PC-9 (cell line): ENCODE data around the gene TEC. TPM values are rescaled to one million over a fixed set of nuclear protein-coding genes. Genes with fewer than 3 reads are reported as not detected.

Experiments
- BruUV-seq: library from RNA; stranded (reverse); fragments of 400-500 nt; replicated peaks from 2 replicates; lab custom pipeline; 2021; lab: Mats Ljungman, UMichigan
- CTCF ChIA-PET: fragments of 300-600 bp; sonication (Branson Sonifier 250); formaldehyde crosslinking; loops from one replicate; lab custom pipeline; 2022; ENCODE audit warnings: antibody characterized with exemption; lab: Charles Lee
- POLR2A ChIA-PET: fragments of 300-600 bp; sonication (Branson Sonifier 250); formaldehyde crosslinking; loops from one replicate; lab custom pipeline; 2022; ENCODE audit warnings: antibody characterized with exemption; ENCODE audit not compliant: unreplicated experiment; lab: Charles Lee
- DNase-seq, 2 experiments: peaks; one replicate each; pipeline versions ENCODE4 v3.0.0 to v3.0.0-alpha.2; 2015 to 2022; ENCODE audit warnings: mixed read lengths in 1 of 2
- H2AFZ ChIP-seq: fragments of 200-600 bp; sonication (generic); 2 replicates; pipeline ENCODE4 v1.8.1; 2017; ENCODE audit warnings: antibody characterized with exemption
- H3F3A ChIP-seq: fragments of 200-600 bp; sonication (generic); 2 replicates; pipeline ENCODE4 v1.8.1; 2017; ENCODE audit warnings: antibody characterized with exemption, mild to moderate bottlenecking, low read depth; ENCODE audit not compliant: insufficient read depth
- H3K27ac ChIP-seq: fragments of 200-600 bp; sonication (generic); 2 replicates; pipeline ENCODE4 v1.6.1; 2016; ENCODE audit warnings: mixed run types
- H3K27me3 ChIP-seq: fragments of 200-600 bp; sonication (generic); 2 replicates; pipeline ENCODE4 v1.6.1; 2016; ENCODE audit warnings: low read depth, mixed run types; ENCODE audit not compliant: insufficient read depth
- H3K36me3 ChIP-seq: fragments of 200-600 bp; sonication (generic); 2 replicates; pipeline ENCODE4 v1.6.1; 2016; ENCODE audit warnings: low read depth, mixed run types
- H3K4me1 ChIP-seq: fragments of 200-600 bp; sonication (generic); replicated peaks from 2 replicates; pipeline ENCODE4 v1.6.1; 2016; ENCODE audit warnings: mixed run types; ENCODE audit not compliant: insufficient read depth
- H3K4me2 ChIP-seq: fragments of 200-600 bp; sonication (generic); 2 replicates; pipeline ENCODE4 v1.6.1; 2017; ENCODE audit warnings: mixed run types
- H3K4me3 ChIP-seq: fragments of 200-600 bp; sonication (generic); 2 replicates; pipeline ENCODE4 v1.6.1; 2016; ENCODE audit warnings: mixed run types
- H3K79me2 ChIP-seq: fragments of 200-600 bp; sonication (generic); 2 replicates; pipeline ENCODE4 v1.6.1; 2017; ENCODE audit warnings: low read depth, mixed run types
- H3K9me2 ChIP-seq: fragments of 200-600 bp; sonication (generic); 2 replicates; pipeline ENCODE4 v1.8.1; 2017; ENCODE audit warnings: mild to moderate bottlenecking; ENCODE audit not compliant: insufficient read depth
- H3K9me3 ChIP-seq: fragments of 200-600 bp; sonication (generic); 2 replicates; pipeline ENCODE4 v1.8.1; 2016; ENCODE audit warnings: low read depth; ENCODE audit not compliant: insufficient read depth
- H4K20me1 ChIP-seq: fragments of 200-600 bp; sonication (generic); 2 replicates; pipeline ENCODE4 v1.8.1; 2017; ENCODE audit not compliant: insufficient read depth
- EZH2 ChIP-seq: fragments of 200-600 bp; sonication (generic); IDR thresholded peaks from 2 replicates; pipeline ENCODE4 v1.8.0; 2017; ENCODE audit warnings: antibody characterized with exemption, low read depth
- intact Hi-C: fragments of 100-400 bp; cut with micrococcal nuclease; formaldehyde crosslinking; loops from one replicate; pipeline ENCODE4 v1.10.0; 2022; ENCODE audit not compliant: unreplicated experiment
- total RNA-seq: library from RNA; stranded (reverse); gene quantifications from 2 replicates; pipeline ENCODE4 v1.2.3, GENCODE V29; 2021
- TF ChIP-seq, protein P1 (sequence below): fragments of 200-600 bp; sonication (generic); conservative IDR thresholded peaks from 2 replicates; pipeline ENCODE4 v1.6.1; 2017; ENCODE audit warnings: mixed run types, antibody characterized with exemption, mild to moderate bottlenecking, moderate library complexity

Gene TEC
- total RNA-seq, 1 experiment from 2014 or later, result 6.2 TPM

DNA sequence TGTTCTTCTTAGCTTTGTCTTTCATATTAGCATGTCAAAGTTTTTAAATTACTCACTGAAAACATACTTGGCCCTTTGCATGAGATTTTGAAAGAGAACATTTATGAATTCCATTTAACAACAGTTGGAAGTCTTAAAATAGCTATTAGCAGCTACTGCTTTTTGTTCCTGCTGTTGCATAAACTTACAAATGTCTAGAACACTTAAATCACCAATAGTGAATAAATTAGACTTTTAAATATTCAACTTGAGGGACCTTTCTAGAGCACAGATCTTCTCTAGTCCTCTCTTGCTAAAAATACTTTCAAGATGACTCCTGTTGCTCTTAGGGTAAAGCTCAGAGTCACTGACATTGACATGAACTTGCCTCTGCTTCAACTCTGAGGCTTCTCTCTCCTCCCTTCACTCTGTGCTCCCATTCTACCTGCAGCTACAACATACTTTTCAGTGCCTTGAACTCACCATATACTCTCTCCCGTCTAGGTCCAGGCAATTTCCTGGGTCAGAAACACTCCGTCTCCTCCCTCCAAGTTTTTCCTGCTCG is 119.7 kb downstream of the TEC start:
- Histone ChIP-seq H3K36me3 (peaks cover 12% of the 10 kb centered on the region; the same call in 1 of the 2 replicates), H3K9me3 (peaks cover 10% of the 10 kb centered on the region; the same call in 1 of the 2 replicates), H3F3A (no peaks in the 10 kb centered on the region), H3K79me2 (no peaks in the 10 kb centered on the region), H3K27me3 (no peaks in the 10 kb centered on the region), H4K20me1 (no peaks in the 10 kb centered on the region), H3K4me3 (no peak overlapping the region), H3K4me1 (no peaks in the 10 kb centered on the region), H2AFZ (no peak overlapping the region), H3K9me2 (no peaks in the 10 kb centered on the region), H3K4me2 (no peak overlapping the region), H3K27ac (no peak overlapping the region)
- no peak for DNase-seq
- POLR2A ChIA-PET, result interaction anchor here (0.6 to 0.7 kb wide), 2 partner anchors 110 to 195 kb away, joined by 3 to 8 read pairs; no protein-coding TSS in a partner anchor
- intact Hi-C loops, result no loop called here
- no peak for TF ChIP-seq EZH2
- TF ChIP-seq, protein P1, sequence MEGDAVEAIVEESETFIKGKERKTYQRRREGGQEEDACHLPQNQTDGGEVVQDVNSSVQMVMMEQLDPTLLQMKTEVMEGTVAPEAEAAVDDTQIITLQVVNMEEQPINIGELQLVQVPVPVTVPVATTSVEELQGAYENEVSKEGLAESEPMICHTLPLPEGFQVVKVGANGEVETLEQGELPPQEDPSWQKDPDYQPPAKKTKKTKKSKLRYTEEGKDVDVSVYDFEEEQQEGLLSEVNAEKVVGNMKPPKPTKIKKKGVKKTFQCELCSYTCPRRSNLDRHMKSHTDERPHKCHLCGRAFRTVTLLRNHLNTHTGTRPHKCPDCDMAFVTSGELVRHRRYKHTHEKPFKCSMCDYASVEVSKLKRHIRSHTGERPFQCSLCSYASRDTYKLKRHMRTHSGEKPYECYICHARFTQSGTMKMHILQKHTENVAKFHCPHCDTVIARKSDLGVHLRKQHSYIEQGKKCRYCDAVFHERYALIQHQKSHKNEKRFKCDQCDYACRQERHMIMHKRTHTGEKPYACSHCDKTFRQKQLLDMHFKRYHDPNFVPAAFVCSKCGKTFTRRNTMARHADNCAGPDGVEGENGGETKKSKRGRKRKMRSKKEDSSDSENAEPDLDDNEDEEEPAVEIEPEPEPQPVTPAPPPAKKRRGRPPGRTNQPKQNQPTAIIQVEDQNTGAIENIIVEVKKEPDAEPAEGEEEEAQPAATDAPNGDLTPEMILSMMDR, result no peak
- BruUV-seq, result no TSS peak
- CTCF ChIA-PET, result no interaction called here

DNA sequence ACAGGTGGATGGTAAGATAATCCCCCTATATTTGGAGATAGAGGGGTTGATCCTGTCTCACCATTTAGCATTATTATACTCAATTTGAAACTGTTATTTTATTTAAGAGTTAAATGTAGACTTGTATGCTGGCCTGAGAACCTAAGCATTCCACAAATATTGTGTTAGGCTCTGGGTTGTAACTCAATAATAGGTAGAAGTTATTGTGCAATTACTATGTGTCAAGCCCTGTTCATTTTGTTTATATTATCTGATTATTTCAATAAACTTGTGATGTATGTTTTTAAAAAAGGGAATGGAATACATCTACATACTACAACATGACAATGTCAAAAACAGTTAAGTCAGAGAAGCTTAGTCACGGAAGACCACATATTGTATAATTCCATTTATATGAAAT is 122.0 kb downstream of the TEC start:
- no peak overlapping the region for H3K27ac ChIP-seq
- H2AFZ ChIP-seq, result no peak overlapping the region
- 0 out of 2 replicates have a peak, but pooled peaks cover 3% of the 10 kb centered on the region for H3K36me3 ChIP-seq
- no peaks in the 10 kb centered on the region for H3K27me3 ChIP-seq
- intact Hi-C loops, result no loop called here
- H3K9me3 ChIP-seq, result no peaks in the 10 kb centered on the region
- no peaks in the 10 kb centered on the region for H3K4me1 ChIP-seq
- BruUV-seq, result no TSS peak
- ChIA-PET CTCF (no interaction called here), POLR2A (no interaction called here)
- DNase-seq, result no peak
- no peaks in the 10 kb centered on the region for H3K79me2 ChIP-seq
- no peaks in the 10 kb centered on the region for H4K20me1 ChIP-seq
- H3K9me2 ChIP-seq, result no peaks in the 10 kb centered on the region
- TF ChIP-seq, protein P1, result no peak
- TF ChIP-seq EZH2, result no peak
- H3F3A ChIP-seq, result no peaks in the 10 kb centered on the region
- H3K4me2 ChIP-seq, result no peak overlapping the region
- no peak overlapping the region for H3K4me3 ChIP-seq

DNA sequence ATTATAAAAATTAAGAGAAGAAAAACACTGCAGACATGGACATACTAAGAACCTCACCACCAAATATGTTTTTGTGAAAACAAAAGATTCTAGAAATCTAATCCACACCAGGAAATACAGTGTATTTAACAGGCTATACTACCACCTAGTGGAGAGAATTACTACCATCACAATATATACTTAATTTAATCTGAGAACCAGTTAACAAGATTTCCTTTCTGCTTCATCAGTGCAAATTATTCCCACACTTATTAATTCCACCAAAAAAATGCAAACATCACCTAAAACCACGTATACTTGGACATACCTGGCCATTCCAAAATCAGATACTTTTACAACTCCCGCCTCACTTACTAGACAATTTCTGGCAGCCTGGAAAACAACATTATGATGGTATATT is 128.6 kb downstream of the TEC start:
- H2AFZ ChIP-seq, result no peak overlapping the region
- POLR2A ChIA-PET, result no interaction called here
- CTCF ChIA-PET, result no interaction called here
- no peaks in the 10 kb centered on the region for H4K20me1 ChIP-seq
- no TSS peak for BruUV-seq
- intact Hi-C loops, result loop anchor here (1.0 to 5.0 kb wide), 3 partner anchors 13 to 139 kb away; partner anchors contain the start of genes CNGA1 and NIPAL1
- H3K4me1 ChIP-seq, result peaks cover 6% of the 10 kb centered on the region; the same call in 1 of the 2 replicates
- no peaks in the 10 kb centered on the region for H3K79me2 ChIP-seq
- no peaks in the 10 kb centered on the region for H3F3A ChIP-seq
- no peak overlapping the region for H3K4me3 ChIP-seq
- no peak overlapping the region for H3K4me2 ChIP-seq
- H3K9me3 ChIP-seq, result no peaks in the 10 kb centered on the region
- H3K9me2 ChIP-seq, result no peaks in the 10 kb centered on the region
- TF ChIP-seq EZH2, result no peak
- TF ChIP-seq, protein P1, result peak; percentile 76
- DNase-seq, result peak in 1 of 2 experiments; percentile 48
- no peaks in the 10 kb centered on the region for H3K27me3 ChIP-seq
- H3K27ac ChIP-seq, result no peak overlapping the region
- 0 out of 2 replicates have a peak, but pooled peaks cover 11% of the 10 kb centered on the region for H3K36me3 ChIP-seq
